Activated T-helper 1 cell treated with anti-CD3 and anti-CD28 coated beads, Interleukin-2, amount 50 U/mL, for 16 hours (primary cell): ENCODE data around the gene YIPF4.
"Not testable (repeated sequence)": the region's sequence is repeated elsewhere in the genome, so short reads cannot be mapped to it uniquely, and the experiment has no call there.

ENCODE experiments used
- DNase-seq, 2 donors: peaks; one replicate each; pipeline ENCODE4 v3.0.0-alpha.2; 2020; ENCODE audit warnings: low read depth in 1 of 2, low spot score in 1 of 2

Gene YIPF4

GRCh38 chr2:32289165-32289999, 11.7 kb downstream of the YIPF4 start:
- no peak for DNase-seq

- DNase-seq: no peak
Observed at GRCh38 chr2:32290000-32290339, 12.3 kb downstream of the YIPF4 start.

- no peak for DNase-seq
Observed at GRCh38 chr2:32291746-32292145, 14.0 kb downstream of the YIPF4 start.

GRCh38 chr2:32293493-32293892, 15.8 kb downstream of the YIPF4 start:
- DNase-seq: not testable (repeated sequence)

- not testable (repeated sequence) for DNase-seq
Observed at GRCh38 chr2:32293966-32294562, 16.4 kb downstream of the YIPF4 start.

GRCh38 chr2:32310577-32310976, 32.9 kb downstream of the YIPF4 start:
- DNase-seq: no peak

- DNase-seq: no peak
Observed at GRCh38 chr2:32314886-32315285, 37.2 kb downstream of the YIPF4 start.

GRCh38 chr2:32328679-32329078, 51.0 kb downstream of the YIPF4 start:
- DNase-seq: not testable (repeated sequence)

GRCh38 chr2:32329180-32329980, 51.7 kb downstream of the YIPF4 start:
- DNase-seq: not testable (repeated sequence)

- DNase-seq: no peak
Observed at GRCh38 chr2:32330136-32330535, 52.4 kb downstream of the YIPF4 start.

- DNase-seq: no peak
Observed at GRCh38 chr2:32342801-32343200, 65.1 kb downstream of the YIPF4 start.

GRCh38 chr2:32350797-32351196, 73.1 kb downstream of the YIPF4 start:
- DNase-seq: not testable (repeated sequence)

- no peak for DNase-seq
Observed at GRCh38 chr2:32355976-32356680, 78.4 kb downstream of the YIPF4 start.

- peak; percentile 88 to 90 for DNase-seq
Observed at GRCh38 chr2:32356681-32357317, 79.1 kb downstream of the YIPF4 start, which contains the start of gene BIRC6. Gene BIRC6, plus strand, starts transcription at chr2:32357023. Its CDS starts 139 bp downstream, at chr2:32357162.

GRCh38 chr2:32357318-32358110, 79.8 kb downstream of the YIPF4 start:
- peak; percentile 6 to 19 for DNase-seq

GRCh38 chr2:32358111-32358482, 80.4 kb downstream of the YIPF4 start:
- DNase-seq: no peak

- no peak for DNase-seq
Observed at GRCh38 chr2:32360416-32360815, 82.7 kb downstream of the YIPF4 start.

- DNase-seq: not testable (repeated sequence)
Observed at GRCh38 chr2:32362997-32363396, 85.3 kb downstream of the YIPF4 start.

- no peak for DNase-seq
Observed at GRCh38 chr2:32363597-32363996, 85.9 kb downstream of the YIPF4 start.

GRCh38 chr2:32364290-32364689, 86.6 kb downstream of the YIPF4 start:
- DNase-seq: not testable (repeated sequence)
